NCI-H2029 treated with DMSO at 0.1 percent for 48 hours (cell line): Measurements from ENCODE around the gene ASTL.
"Not testable (repeated sequence)": the region's sequence is repeated elsewhere in the genome, so short reads cannot be mapped to it uniquely, and the experiment has no call there.

Experiments
- DNase-seq: peaks from one replicate; lab custom pipeline; 2025; lab: John Stamatoyannopoulos, UW

The ASTL gene

DNA sequence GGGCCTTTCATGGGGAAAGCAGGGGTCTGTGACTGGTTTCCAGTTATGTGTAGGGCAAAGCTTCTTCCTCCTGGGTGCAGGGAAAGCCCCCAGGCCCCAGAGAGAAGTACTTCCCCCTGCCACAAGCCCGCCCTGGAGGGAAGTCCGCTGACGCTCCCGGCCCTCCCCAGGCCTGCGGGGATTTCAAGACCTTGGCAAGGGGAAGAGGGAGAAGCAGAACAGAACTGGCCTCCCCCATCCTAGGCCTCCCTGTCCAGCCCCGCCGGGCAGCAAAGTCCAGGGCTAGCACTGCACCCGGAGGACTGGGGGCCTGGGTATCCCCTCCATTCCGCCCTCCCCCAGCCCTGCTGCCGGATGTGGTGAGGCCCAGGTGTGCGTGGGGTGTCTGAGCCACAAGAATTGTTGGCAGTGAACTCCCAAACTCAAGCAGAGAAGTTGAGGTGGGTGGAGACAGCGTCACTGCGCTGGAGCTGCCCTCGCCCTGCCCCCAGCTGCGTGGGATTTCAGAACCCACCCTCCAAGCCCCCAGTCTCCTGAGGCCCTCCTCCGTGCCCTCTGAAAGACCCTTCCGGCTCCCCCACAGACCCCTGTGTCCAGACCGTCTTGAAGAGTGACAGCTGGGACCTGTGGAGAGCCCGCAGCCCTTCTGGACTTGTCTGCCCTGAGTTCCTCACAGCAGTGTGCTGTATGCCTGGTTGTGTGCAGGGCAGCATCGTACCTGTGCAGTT lies 8.0 kb upstream of the ASTL start:
- no peak for DNase-seq

DNA sequence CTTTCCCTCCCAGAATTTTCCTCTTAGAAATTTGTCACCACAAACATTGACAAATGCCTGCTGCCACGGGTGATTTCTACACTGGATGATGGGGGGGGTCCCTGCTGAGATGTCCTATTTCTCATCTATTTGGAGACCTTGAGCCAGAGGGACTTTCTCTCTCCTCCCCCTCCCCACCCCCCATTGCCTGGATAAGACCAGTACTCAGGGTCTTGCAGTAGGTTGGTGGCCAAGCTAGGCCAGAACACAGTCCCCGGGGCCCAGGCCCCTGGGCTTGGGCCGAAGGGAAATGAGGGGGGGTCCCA lies 7.5 kb upstream of the ASTL start:
- no peak for DNase-seq

DNA sequence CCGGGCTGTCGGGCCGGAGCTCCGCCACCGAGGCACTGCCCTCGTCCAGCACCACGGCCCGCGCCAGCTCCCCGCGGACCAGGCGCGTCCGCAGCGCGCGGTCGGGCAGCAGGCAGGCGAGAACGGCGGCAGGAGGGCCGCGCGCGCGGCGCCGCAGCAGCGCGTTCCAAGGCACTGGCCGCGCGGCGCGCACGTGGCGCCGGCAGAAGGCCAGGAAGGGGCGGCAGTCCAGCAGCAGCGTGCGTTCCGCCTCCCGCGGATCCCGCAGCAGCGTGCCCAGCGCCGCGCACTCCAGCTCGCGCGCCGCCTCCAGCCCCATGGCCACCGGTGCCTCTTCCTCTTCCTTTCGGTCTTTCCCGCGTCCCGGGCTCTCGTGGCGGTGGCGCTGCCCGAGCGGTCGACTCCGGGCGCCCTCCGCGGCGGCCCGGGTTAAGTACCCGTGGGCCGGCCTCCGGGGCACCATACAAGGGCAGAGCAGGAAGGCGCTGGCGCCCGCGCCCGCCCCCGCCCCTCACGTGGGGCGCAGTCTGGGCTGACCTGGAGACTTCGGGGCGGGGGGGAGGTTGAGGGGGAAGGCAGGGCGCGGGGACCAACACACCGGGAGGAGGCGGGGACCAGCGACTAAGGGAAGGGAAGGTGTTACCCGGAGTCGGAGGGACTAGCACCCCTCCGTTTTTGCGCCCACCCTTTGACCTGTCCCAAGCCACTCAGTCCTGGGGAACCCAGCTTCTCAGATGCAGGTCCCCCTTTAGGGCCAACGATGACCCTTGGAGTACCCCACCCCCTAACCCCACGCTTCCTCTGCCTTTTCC lies 6.9 kb upstream of the ASTL start, which contains the start of gene DUSP2:
DUSP2 (minus strand) TSS at position 405 of the 812 bp plus-strand sequence; CDS start at position 319, 86 bp downstream.
- no peak for DNase-seq

DNA sequence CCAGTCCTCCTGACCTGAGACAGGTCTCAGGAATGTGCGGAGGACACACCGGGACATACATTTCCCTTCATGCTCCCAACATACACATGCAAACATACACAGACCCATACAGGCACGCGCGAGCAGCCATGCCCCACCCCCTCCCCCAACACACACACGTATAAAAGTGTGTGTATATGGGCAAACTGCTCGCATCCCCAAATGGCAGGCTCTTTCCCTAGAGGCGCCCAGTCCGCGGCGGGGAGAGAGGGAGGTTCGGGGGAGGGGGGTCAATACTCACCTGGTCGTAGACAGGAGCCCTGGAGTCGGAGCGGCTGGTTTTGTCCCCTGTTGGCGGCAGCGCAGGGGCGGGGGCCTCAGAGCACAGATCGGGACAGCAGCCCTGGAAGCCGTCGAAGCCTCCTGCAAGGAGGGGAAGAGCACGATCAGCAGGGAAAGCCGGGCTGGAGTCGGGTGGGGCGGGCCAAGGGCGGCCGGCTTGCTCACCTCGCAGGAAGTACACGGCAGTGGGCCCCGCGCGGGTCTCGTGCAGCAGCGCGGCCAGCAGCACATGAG lies 6.3 kb upstream of the ASTL start:
- DNase-seq = no peak

DNA sequence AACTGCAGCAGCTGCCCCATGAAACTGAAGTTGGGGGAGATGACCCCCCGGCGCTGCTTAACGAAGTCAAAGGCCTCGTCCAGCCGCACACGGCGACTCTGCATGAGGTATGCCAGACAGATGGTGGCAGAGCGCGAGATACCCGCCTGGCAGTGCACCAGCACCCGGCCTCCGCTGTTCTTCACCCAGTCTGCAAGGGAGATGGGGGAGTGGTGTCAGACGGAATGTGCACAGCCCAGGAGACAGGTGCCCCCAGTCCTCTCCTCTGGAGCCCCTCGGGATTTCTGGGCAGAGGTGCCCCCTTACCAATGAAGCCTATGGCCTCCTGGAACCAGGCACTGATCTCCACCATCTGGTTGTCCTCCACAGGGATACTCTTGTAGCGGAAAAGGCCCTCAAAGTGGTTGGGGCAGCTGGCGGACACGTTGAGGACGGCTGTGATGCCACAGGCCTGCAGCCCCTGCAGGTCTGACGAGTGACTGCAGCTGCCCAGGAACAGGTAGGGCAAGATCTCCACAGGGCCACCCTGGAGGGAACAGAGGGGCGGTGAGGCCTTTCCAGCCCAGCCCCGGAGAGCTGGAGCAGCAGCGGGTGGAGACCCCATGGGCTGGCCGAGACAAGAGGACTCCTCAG lies 5.7 kb upstream of the ASTL start:
- DNase-seq = no peak

DNA sequence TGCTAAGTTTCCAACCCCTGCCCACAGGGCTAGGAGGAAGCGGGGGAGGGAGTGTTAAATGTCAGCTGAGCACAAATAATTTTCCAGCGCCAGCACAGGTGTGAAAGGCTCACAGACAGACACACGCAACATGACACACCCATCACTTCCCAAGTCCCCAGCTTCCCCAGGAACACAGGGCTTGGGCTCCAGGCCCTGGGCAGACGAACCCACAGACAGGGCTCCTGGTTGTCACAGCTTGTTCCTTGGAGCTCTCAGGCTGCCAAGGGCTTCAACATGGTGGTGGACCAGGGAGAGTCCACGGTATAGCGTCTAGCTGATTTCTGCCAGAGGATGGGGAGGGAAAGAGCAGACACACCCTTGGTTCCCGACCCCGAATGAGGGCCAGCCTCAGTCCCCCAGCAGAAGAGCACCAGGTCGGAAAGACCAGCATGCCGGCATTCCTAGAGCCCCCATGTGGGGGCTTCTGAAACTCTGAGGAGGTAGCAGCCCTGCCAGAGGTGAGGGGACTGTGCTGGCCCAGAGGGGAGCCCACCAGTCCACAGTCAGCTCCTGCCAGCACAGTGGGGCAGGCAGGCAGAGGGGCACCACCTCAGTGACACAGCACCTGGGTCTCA lies 5.0 kb upstream of the ASTL start:
- no peak for DNase-seq

DNA sequence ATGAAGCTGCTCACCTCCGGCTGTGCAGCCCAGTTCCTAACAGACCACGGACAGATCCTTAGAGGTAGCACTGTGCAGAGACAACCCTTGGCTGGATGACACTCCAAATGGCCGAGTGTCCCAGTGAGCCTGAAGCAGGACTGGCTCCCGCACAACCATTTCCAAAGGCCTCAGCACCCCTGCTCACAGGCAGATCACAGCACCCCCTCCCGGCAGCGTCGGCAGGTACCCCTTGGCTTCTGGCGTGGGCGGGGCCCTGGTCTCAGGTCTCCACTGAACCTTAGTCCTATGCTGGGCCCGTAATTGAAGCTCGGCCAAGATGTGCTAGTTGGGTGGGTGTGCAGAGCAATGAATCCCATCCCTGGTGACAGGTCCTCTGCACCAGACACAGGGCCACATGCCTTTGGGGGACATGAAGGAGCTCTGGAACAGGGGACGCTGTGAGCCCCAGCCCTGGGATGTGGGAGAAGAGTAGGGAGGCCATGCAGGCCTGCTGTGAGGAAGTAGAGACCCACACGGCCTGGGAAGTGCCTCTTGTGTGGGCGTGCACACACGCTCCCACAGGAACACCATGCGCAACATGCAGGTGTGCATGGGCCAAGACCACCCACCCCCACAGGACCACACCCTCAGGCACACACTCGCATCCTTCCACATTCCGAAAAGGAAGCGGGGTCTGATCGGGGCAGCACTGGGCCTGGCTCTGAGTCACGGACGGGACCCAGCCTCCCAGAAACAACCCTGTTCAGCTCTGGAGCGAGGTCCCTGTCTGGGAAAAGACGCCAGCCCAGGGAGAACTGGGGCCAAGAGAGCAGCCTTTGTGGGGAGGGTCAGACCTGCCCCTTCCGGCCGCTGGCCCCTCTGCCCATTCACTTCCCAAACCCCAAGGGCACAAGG lies 4.2 kb upstream of the ASTL start:
- DNase-seq = no peak

DNA sequence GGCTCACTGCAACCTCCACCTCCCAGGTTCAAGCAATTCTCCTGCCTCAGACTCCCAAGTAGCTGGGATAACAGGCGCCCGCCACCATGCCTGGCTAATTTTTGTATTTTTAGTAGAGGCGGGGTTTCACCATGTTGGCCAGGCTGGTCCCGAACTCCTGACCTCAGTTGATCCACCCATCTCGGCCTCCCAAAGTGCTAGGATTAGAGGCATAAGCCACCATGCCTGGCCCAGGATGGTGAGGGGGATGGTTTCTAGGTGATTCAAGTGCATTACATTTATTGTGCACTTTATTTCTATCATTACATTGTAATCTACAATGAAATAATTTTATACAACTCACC lies 3.3 kb upstream of the ASTL start:
- DNase-seq = not testable (repeated sequence)

DNA sequence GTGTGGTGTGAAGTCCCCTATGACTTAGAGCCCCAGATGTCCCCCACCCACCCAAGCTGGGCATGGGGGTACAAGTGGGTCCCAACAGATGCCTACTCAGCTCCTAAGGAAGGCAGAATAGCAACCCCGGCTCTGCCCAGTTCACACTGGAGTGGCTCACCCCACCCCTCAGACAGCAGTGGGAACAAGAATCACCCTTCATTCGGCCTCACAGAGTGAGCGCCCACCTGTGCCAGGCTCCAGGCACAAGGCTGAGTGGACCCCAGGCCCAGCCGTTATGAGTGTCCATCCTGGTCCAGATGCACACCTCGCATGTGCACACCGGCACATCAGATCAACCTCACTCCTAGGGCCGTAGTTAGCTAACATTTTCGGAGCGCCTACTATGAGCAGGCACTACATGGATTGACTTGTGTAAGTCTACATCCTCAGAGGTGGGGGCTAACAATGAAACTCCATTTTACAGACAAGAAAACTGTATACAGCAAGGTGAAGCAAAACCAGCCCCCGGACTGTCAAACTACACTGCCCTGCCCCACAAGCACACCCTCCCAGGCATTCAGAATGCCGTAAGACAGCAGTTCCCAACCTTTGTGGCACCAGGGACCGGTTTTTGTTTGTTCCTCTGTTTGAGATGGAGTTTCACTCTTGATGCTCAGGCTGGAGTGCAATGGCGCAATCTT lies 2.8 kb upstream of the ASTL start:
- DNase-seq = no peak

DNA sequence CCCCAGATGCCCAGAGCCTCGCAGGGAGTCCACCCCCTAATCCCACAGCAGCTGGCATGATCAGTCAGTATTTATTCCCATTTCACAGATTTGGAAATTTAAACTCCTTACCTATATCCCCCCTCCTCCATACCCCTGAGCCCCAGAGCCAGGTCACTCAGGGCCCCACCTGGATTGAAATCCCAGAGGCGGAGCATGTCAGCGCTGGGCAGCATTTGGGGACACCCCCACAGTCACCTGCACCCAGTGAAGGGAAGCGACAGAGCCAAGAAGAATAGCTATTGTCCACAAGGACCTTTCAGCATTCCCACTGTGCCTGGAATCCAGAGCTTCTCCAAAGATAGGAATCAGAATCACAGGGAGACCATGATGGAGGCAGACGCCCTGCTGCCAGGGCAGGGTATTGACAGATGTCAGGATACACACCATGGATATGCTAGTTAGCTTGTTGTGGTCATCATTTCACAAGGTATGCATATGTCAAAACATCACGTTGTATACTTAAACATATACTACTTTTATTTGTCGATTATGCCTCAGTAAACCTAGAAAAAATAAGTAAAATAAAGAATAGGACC lies 968 bp upstream of the ASTL start:
- no peak for DNase-seq

DNA sequence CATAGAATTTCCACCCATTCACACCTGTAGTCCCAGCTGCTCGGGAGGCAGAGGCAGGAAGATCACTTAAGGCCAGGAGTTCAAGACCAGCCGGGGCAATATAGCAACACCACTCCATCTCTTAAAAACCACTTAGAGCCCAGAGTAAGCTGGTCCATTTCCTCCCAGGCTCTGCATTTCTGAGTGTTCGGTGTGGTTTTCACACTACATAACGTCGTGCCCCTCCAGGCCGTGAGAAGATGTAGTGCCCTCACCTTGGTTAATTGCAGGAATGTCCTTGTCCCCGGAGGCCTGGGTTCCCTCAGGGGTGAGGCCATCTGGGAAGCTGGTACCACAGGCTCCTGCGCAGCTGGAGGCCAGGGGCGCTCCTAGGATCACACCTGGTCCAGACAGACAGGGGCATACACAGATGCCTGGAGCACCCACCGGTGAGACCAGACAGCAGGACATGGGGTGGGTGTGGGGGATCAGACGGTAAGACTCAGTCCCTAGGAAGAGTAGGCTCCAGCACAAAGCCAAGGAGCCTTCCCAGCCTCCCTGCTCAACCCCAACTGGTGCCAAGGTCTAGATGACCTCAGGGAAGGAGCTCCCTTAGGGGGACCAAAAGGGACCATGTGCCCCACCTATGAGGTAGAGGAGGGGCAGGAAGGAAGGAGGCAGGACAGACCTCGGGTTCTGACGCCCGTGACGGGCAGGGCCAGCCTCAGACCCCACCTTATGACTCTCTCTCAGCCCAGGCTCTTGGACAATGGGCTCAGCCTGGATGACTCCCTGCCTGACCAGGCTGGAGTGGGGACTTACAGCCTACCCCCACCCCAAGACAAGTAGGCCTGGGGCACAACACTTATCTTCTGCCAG lies 752 bp downstream of the ASTL start:
- no peak for DNase-seq

DNA sequence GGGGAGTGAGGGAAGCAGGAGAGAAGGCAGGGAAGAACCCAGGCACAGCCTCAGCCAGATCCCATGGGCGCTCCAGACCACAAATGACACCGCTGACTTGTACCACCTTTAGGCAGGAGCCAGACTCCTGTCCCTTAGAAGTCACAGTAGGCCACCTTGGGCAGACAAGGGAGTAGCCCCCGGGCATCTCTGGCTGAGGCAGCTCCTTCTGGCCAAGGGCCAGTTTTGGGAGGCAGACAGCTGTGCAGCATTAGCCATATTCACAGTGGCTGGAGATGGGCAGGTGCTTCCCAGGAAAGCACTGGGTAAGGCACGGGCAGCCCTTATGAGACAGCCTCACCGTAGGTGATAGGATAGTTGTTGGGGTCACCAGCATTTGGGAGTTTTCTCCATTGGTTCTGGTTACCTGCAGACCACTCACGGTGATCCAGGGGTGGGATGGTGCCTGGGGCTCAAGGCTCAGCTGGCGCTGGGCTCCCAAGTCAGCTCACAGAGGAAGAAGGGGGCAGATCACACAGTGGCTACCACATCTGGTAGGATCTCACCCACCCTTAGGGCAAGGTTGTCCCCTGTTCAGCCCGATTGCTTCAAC lies 2.1 kb downstream of the ASTL start:
- no peak for DNase-seq

DNA sequence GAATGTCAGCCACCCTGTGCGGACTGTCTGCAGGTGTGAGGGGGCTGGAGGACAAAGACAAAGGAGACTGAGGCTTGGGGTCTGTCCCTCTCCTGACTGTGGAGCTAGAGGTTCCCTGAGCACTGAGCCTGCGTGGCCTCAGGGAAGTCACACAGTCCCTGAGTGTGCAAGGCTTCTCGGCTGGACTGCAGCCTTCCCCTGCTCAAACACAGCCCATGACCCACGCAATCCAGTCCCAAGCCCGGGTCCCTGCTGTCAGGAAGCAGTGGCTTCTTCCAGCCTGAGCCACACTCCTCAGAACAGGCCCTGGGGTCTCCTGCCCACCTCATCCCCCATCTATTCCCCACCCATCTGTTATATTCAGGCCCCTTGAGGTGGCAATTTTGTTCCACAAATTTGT lies 2.7 kb downstream of the ASTL start:
- no peak for DNase-seq

DNA sequence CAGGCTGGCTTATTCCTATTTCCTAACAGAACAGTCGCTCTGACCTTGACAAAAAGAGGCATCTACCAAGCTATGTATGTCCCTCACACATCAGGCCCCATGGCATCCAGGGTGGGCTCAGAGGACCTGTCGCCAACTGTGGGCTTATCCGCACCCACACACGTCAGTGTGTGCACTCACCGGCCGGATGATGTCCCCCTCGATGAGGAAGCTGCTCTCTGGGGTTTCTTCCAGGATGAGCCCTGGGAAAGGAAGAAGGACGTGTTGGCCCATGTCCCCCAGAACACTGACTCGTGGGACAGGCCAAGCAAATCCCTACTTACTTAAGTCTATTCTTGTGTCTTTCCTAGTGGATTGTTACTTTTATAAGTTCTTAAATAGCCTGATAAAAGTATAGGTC lies 3.1 kb downstream of the ASTL start:
- DNase-seq = no peak

DNA sequence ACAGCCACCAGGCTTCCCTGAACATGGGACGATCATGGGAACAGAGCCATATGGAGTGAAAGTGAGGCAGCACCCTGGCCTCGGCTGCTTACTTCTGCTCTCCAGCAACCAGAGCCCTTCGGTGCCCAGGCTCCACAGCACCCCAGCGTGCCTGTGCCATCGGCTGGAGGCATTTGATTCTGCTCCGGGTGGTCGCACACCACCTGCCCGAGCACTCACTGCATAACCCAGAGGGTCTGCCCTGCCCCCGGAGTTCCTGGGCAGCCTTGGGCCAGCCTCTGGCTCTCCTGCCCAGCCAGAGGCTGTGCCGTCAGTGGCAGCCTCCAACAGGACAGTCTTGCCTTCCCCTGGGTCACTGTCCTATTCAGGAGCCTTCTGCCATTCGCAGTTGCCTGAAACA lies 3.9 kb downstream of the ASTL start:
- DNase-seq = no peak

DNA sequence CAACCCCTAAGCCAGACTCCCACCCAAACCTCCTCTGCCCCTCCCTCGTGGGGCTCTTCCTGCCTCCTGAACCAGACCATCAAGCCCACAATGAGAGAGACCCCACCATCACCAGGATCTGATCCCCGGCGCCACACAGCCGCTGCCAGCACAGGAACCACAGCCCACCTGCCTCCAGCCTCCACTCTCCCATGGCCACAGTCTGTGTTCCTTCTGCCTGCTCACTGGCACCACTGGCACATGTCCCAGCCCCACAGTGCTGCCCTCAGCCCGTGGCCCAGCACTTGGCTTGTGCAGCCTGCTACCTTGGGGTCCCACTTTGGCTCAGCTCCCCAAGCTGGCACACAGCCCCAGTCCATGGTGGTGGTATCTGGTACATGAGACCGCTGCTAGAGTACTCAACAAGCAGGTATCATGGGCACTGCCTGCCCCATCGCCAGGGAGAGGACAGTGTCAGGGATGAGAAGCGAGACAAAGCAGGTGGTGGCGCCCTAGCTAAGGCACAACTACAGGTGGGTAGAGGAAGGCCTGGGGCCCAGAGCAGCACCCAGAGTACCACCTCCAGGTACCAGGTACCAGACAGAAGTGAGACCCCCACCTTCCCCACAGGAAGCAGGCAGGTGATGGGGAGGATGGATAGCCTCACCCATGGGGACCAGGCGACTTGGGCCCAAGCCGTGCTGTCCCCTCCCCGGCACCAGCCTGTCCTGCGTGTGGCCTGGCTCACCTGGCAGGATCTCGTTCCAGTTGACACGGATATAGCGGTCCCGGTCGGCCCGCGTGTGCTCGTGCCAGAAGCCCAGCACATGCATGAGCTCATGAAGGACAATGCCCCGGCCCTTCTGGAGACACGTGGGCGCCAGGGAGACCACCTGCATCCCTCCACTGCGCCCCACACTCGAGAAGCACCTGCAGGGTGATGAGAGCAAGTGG lies 6.2 kb downstream of the ASTL start:
- no peak for DNase-seq

DNA sequence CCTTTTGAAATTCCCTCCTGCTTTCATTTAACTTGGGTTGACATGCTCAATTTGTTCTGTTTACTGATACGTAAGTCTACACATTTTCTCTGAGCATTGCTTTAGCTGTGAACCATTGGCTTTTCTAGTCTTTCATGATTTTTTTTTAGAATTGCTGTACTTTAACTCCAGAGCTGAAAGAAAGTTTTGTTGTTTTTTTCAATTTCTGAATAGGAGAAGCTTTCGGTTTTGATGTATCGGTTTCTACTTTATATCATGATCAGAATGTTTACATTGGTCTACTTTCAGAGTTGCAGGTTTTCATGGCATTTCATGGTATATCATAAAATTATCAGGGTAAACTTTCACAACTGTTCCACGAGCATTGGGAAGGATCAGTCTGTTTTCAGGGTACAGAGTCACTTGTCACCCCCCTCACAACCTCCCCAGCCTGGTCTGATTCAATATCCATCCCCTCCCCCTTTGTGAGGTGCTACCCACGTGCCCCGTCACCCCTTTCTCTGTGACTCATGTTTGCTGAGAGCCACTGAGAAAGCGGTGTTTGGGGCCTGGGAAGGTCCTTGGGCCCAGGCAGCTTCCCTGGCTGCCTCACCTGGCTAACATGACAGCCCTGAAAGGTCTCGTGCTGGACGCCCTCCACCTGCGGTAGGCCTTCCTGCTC lies 7.0 kb downstream of the ASTL start:
- DNase-seq = no peak

DNA sequence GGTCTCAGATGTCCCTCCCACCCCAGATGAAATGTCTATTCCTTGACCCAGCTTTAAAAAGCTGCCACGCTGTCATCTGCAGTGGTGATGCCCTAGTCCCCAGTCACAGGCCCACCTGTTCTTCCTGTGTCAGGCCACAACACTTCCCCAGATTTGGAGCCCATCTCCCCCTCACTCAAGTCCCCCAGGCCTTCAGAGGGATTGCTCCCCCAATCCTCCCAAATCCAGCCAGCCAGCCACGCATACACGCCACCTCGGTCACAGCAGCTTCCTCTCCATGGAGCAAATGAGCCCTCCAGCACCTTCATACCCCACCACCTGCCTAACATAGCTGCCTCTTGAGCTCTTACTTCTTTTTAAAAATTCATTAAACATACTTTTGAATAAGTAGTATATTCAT lies 7.8 kb downstream of the ASTL start:
- no peak for DNase-seq
